Measurements from ENCODE around the gene TBC1D7. TPM values are rescaled to one million over a fixed set of nuclear protein-coding genes. Genes with fewer than 3 reads are reported as not detected.

TBC1D7 gene
- polyA plus RNA-seq, 2 of the 4 experiments (the other 2 are of a cell fraction), result 34.6 to 55.9 TPM

DNA sequence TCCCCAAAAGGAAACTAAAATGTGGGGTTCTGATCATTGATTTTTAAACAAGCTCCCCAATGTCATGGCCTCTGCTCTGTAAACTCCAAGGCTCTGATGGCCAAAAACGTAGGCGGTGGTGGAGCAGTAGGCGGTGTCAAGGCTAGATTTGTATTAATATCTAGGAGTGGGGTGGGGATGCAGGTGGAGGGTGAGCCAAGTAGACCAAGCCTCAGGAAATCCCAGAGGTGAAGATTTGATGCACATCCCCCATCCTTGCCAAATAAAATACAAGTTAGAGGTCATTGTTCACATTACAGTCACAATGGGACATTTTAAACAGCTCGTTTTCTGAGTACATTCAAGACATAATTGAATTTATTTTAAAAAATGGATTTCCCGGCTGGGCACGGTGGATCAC is 30.9 kb upstream of the TBC1D7 start:
- no peak overlapping the region for H3K4me2 ChIP-seq
- no peak overlapping the region for H3K4me3 ChIP-seq
- peaks cover 17% of the 10 kb centered on the region for H3K4me1 ChIP-seq
- no peak for FAIRE-seq
- POLR2A ChIA-PET, result no interaction called here
- ATAC-seq, result no peak
- TF ChIP-seq RCOR1 (IDR thresholded peaks at IDR 0.05; ENCODE audit: low read depth, low read length) (no peak), TFCP2L1 (CRISPR knock-in tag; IDR thresholded peaks at IDR 0.05) (no peak), CBX8 (IDR thresholded peaks at IDR 0.05) (no peak), CHD4 (IDR thresholded peaks at IDR 0.05; ENCODE audit: borderline replicate concordance) (no peak), RFX5 (IDR thresholded peaks at IDR 0.05) (no peak), ZSCAN20 (CRISPR knock-in tag; IDR thresholded peaks at IDR 0.05) (no peak), NFE2L2 (conservative IDR thresholded peaks at IDR 0.05; ENCODE audit: low read length) (no peak), HOXB13 (CRISPR knock-in tag; IDR thresholded peaks at IDR 0.05; ENCODE audit: low read depth) (no peak), ZNF302 (CRISPR knock-in tag; IDR thresholded peaks at IDR 0.05) (no peak), RARB (CRISPR knock-in tag; IDR thresholded peaks at IDR 0.05) (no peak), BHLHE40 (IDR thresholded peaks at IDR 0.05; ENCODE audit: low read depth, low read length) (no peak), KDM1A (IDR thresholded peaks at IDR 0.05; ENCODE audit: low read depth) (no peak)
- TF ChIP-seq, protein P1, sequence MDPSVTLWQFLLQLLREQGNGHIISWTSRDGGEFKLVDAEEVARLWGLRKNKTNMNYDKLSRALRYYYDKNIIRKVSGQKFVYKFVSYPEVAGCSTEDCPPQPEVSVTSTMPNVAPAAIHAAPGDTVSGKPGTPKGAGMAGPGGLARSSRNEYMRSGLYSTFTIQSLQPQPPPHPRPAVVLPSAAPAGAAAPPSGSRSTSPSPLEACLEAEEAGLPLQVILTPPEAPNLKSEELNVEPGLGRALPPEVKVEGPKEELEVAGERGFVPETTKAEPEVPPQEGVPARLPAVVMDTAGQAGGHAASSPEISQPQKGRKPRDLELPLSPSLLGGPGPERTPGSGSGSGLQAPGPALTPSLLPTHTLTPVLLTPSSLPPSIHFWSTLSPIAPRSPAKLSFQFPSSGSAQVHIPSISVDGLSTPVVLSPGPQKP (IDR thresholded peaks at IDR 0.05; ENCODE audit: low read depth, low read length), result no peak
- TF ChIP-seq, protein P2, sequence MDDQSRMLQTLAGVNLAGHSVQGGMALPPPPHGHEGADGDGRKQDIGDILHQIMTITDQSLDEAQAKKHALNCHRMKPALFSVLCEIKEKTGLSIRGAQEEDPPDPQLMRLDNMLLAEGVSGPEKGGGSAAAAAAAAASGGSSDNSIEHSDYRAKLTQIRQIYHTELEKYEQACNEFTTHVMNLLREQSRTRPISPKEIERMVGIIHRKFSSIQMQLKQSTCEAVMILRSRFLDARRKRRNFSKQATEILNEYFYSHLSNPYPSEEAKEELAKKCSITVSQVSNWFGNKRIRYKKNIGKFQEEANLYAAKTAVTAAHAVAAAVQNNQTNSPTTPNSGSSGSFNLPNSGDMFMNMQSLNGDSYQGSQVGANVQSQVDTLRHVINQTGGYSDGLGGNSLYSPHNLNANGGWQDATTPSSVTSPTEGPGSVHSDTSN (IDR thresholded peaks at IDR 0.05), result no peak
- no peak for DNase-seq (ENCODE audit: low read depth in 1 of 2, low spot score in 1 of 2)
- H3K27ac ChIP-seq, result no peak overlapping the region
- 84% methylated on average over 5 of the region's 6 CpGs for WGBS (ENCODE audit: missing lambda C conversion rate)
- CTCF ChIA-PET, result interaction anchor here (0.8 to 2.1 kb wide), 3 partner anchors 22 to 204 kb away, joined by 3 to 4 read pairs (median 3); no protein-coding TSS in a partner anchor
- no peaks in the 10 kb centered on the region for H3K9me3 ChIP-seq

DNA sequence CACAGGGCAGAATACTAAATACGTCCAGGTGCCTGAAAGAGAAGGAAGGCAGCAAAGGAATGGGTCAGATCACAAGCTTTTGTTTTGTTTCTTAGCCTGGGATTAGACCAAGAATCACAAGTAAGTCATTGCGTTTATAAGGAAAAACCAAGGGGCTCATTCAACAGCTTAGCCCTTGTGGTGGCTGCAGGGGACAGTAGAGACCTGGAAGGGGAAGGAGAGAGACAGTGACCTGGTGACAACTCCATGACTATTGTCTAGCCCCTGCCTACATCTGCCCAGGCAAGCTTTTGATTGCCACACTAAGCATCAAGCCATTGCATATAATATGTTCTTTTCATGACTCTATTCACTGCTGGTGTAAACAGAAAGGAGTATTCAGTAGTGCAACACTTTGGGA is 30.2 kb upstream of the TBC1D7 start:
- ATAC-seq, result no peak
- no peaks in the 10 kb centered on the region for H3K9me3 ChIP-seq
- no peak overlapping the region for H3K4me2 ChIP-seq
- peaks cover 18% of the 10 kb centered on the region for H3K4me1 ChIP-seq
- no peak overlapping the region for H3K4me3 ChIP-seq
- no peak for FAIRE-seq
- TF ChIP-seq CHD4 (IDR thresholded peaks at IDR 0.05; ENCODE audit: borderline replicate concordance) (no peak), MAFK (IDR thresholded peaks at IDR 0.05; ENCODE audit: partially characterized antibody) (no peak), RFX5 (IDR thresholded peaks at IDR 0.05) (no peak), TFCP2L1 (CRISPR knock-in tag; IDR thresholded peaks at IDR 0.05) (no peak), NR3C1 (IDR thresholded peaks at IDR 0.05) (no peak)
- CTCF ChIA-PET, result interaction anchor here (1.1 to 2.1 kb wide), 2 partner anchors 21 to 205 kb away, joined by 3 to 4 read pairs; no protein-coding TSS in a partner anchor
- DNase-seq (ENCODE audit: low read depth in 1 of 2, low spot score in 1 of 2), result no peak
- H3K27ac ChIP-seq, result no peak overlapping the region
- POLR2A ChIA-PET, result no interaction called here
- 74% methylated on average over 2 of the region's 2 CpGs for WGBS (ENCODE audit: missing lambda C conversion rate)

DNA sequence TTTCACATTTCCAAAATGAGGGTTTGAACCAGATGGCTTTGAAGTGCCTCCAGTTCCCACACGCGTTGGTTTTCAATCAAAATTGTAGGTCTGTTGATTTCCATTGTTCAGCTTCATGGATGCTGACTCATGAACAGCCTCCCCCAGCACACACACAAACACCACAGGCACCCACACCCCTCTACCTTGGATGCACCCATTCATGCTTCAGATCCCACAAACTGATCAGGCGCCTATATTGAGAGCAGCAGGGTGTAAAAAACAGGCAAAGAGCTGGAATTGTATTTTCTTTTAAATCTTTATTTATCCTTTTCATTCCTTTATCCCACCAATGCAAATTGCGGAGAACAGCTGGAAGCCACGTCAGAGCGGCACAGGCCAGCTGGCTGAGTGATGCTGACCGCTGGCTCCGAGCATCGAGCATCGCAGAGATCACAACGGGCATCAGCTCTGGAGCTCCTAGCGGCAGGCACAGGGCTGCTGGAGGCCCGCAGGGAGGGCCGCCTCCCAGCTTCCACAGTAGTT is 29.3 kb upstream of the TBC1D7 start:
- TF ChIP-seq HOXB5 (CRISPR knock-in tag; IDR thresholded peaks at IDR 0.05) (no peak), FOSB (CRISPR knock-in tag; IDR thresholded peaks at IDR 0.05) (no peak), KDM5A (IDR thresholded peaks at IDR 0.05) (no peak), KDM1A (IDR thresholded peaks at IDR 0.05; ENCODE audit: low read depth) (no peak), HOXB13 (CRISPR knock-in tag; IDR thresholded peaks at IDR 0.05; ENCODE audit: low read depth) (no peak), ESRRA (IDR thresholded peaks at IDR 0.05; ENCODE audit: borderline replicate concordance, low read length) (no peak), SREBF2 (IDR thresholded peaks at IDR 0.05) (no peak), PHF8 (IDR thresholded peaks at IDR 0.05; ENCODE audit: borderline replicate concordance, low read depth) (no peak), RFX5 (IDR thresholded peaks at IDR 0.05) (no peak), EP300 (IDR thresholded peaks at IDR 0.05) (no peak), EHF (CRISPR knock-in tag; IDR thresholded peaks at IDR 0.05) (no peak), FOSL2 (IDR thresholded peaks at IDR 0.05) (no peak), FOSL2 (CRISPR knock-in tag; IDR thresholded peaks at IDR 0.05) (no peak), EHMT2 (IDR thresholded peaks at IDR 0.05; ENCODE audit: low read depth) (no peak), ZC3H11A (IDR thresholded peaks at IDR 0.05) (no peak), CEBPB (IDR thresholded peaks at IDR 0.05) (no peak), FOXS1 (CRISPR knock-in tag; IDR thresholded peaks at IDR 0.05) (no peak)
- TF ChIP-seq, protein P3, sequence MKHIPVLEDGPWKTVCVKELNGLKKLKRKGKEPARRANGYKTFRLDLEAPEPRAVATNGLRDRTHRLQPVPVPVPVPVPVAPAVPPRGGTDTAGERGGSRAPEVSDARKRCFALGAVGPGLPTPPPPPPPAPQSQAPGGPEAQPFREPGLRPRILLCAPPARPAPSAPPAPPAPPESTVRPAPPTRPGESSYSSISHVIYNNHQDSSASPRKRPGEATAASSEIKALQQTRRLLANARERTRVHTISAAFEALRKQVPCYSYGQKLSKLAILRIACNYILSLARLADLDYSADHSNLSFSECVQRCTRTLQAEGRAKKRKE (CRISPR knock-in tag; IDR thresholded peaks at IDR 0.05; ENCODE audit: low read depth), result no peak
- TF ChIP-seq, protein P4, sequence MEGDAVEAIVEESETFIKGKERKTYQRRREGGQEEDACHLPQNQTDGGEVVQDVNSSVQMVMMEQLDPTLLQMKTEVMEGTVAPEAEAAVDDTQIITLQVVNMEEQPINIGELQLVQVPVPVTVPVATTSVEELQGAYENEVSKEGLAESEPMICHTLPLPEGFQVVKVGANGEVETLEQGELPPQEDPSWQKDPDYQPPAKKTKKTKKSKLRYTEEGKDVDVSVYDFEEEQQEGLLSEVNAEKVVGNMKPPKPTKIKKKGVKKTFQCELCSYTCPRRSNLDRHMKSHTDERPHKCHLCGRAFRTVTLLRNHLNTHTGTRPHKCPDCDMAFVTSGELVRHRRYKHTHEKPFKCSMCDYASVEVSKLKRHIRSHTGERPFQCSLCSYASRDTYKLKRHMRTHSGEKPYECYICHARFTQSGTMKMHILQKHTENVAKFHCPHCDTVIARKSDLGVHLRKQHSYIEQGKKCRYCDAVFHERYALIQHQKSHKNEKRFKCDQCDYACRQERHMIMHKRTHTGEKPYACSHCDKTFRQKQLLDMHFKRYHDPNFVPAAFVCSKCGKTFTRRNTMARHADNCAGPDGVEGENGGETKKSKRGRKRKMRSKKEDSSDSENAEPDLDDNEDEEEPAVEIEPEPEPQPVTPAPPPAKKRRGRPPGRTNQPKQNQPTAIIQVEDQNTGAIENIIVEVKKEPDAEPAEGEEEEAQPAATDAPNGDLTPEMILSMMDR (IDR thresholded peaks at IDR 0.05), result no peak
- DNase-seq (ENCODE audit: low read depth in 1 of 2, low spot score in 1 of 2) (no peak), ATAC-seq (no peak), FAIRE-seq (no peak)
- CTCF ChIA-PET, result interaction anchor here (0.7 to 2.1 kb wide), 4 partner anchors 14 to 539 kb away, joined by 3 to 4 read pairs (median 4); no protein-coding TSS in a partner anchor
- Histone ChIP-seq H3K27ac (no peak overlapping the region), H3K4me3 (no peak overlapping the region), H3K4me1 (peaks cover 18% of the 10 kb centered on the region), H3K4me2 (no peak overlapping the region), H3K9me3 (no peaks in the 10 kb centered on the region)
- POLR2A ChIA-PET, result no interaction called here
- 92% methylated on average over 14 of the region's 14 CpGs for WGBS (ENCODE audit: missing lambda C conversion rate)

All from A549 (cell line).